ENCODE results near the gene SATB1. TPM values are rescaled to one million over a fixed set of nuclear protein-coding genes. Genes with fewer than 3 reads are reported as not detected.

SATB1 gene
- total and polyA plus RNA-seq, 2 experiments from 2014 or later: 17.4 to 28.9 TPM

DNA sequence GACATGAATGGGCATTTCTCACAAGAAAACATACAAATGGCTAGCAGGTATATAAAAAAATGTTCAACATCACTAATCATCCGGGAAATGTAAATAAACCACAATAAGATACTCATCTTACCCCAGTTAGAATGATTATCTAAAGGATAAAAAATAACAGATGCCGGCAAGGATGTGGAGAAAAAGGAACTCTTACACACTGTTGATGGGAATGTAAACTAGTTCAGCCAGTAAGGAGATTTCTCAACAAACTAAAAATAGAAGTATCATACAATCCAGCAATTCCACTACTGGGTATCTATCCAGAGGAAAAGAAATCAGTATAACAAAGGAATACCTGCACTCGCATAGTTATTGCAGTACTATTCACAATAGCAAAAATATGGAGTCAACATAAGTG is 124.2 kb downstream of the SATB1 start (continued):
- TF ChIP-seq, protein P1, sequence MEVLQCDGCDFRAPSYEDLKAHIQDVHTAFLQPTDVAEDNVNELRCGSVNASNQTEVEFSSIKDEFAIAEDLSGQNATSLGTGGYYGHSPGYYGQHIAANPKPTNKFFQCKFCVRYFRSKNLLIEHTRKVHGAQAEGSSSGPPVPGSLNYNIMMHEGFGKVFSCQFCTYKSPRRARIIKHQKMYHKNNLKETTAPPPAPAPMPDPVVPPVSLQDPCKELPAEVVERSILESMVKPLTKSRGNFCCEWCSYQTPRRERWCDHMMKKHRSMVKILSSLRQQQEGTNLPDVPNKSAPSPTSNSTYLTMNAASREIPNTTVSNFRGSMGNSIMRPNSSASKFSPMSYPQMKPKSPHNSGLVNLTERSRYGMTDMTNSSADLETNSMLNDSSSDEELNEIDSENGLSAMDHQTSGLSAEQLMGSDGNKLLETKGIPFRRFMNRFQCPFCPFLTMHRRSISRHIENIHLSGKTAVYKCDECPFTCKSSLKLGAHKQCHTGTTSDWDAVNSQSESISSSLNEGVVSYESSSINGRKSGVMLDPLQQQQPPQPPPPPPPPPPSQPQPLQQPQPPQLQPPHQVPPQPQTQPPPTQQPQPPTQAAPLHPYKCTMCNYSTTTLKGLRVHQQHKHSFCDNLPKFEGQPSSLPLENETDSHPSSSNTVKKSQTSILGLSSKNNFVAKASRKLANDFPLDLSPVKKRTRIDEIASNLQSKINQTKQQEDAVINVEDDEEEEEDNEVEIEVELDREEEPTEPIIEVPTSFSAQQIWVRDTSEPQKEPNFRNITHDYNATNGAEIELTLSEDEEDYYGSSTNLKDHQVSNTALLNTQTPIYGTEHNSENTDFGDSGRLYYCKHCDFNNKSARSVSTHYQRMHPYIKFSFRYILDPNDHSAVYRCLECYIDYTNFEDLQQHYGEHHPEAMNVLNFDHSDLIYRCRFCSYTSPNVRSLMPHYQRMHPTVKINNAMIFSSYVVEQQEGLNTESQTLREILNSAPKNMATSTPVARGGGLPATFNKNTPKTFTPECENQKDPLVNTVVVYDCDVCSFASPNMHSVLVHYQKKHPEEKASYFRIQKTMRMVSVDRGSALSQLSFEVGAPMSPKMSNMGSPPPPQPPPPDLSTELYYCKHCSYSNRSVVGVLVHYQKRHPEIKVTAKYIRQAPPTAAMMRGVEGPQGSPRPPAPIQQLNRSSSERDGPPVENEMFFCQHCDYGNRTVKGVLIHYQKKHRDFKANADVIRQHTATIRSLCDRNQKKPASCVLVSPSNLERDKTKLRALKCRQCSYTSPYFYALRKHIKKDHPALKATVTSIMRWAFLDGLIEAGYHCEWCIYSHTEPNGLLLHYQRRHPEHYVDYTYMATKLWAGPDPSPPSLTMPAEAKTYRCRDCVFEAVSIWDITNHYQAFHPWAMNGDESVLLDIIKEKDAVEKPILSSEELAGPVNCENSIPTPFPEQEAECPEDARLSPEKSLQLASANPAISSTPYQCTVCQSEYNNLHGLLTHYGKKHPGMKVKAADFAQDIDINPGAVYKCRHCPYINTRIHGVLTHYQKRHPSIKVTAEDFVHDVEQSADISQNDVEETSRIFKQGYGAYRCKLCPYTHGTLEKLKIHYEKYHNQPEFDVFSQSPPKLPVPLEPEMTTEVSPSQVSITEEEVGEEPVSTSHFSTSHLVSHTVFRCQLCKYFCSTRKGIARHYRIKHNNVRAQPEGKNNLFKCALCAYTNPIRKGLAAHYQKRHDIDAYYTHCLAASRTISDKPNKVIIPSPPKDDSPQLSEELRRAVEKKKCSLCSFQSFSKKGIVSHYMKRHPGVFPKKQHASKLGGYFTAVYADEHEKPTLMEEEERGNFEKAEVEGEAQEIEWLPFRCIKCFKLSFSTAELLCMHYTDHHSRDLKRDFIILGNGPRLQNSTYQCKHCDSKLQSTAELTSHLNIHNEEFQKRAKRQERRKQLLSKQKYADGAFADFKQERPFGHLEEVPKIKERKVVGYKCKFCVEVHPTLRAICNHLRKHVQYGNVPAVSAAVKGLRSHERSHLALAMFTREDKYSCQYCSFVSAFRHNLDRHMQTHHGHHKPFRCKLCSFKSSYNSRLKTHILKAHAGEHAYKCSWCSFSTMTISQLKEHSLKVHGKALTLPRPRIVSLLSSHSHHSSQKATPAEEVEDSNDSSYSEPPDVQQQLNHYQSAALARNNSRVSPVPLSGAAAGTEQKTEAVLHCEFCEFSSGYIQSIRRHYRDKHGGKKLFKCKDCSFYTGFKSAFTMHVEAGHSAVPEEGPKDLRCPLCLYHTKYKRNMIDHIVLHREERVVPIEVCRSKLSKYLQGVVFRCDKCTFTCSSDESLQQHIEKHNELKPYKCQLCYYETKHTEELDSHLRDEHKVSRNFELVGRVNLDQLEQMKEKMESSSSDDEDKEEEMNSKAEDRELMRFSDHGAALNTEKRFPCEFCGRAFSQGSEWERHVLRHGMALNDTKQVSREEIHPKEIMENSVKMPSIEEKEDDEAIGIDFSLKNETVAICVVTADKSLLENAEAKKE (CRISPR knock-in tag; IDR thresholded peaks at IDR 0.05): no peak
- TF ChIP-seq EZH2 (IDR thresholded peaks at IDR 0.05; ENCODE audit: low read depth, unreplicated experiment) (no peak), ZNF114 (CRISPR knock-in tag; IDR thresholded peaks at IDR 0.05) (no peak), EZH2phosphoT487 (IDR thresholded peaks at IDR 0.05; ENCODE audit: unreplicated experiment) (no peak), CREB1 (CRISPR knock-in tag; IDR thresholded peaks at IDR 0.05; ENCODE audit: low read depth) (no peak), JUNB (IDR thresholded peaks at IDR 0.05; ENCODE audit: unreplicated experiment) (no peak), NANOG (IDR thresholded peaks at IDR 0.05; ENCODE audit: borderline replicate concordance) (no peak), ZNF331 (CRISPR knock-in tag; IDR thresholded peaks at IDR 0.05; ENCODE audit: low read depth) (no peak)
- TF ChIP-seq, protein P2, sequence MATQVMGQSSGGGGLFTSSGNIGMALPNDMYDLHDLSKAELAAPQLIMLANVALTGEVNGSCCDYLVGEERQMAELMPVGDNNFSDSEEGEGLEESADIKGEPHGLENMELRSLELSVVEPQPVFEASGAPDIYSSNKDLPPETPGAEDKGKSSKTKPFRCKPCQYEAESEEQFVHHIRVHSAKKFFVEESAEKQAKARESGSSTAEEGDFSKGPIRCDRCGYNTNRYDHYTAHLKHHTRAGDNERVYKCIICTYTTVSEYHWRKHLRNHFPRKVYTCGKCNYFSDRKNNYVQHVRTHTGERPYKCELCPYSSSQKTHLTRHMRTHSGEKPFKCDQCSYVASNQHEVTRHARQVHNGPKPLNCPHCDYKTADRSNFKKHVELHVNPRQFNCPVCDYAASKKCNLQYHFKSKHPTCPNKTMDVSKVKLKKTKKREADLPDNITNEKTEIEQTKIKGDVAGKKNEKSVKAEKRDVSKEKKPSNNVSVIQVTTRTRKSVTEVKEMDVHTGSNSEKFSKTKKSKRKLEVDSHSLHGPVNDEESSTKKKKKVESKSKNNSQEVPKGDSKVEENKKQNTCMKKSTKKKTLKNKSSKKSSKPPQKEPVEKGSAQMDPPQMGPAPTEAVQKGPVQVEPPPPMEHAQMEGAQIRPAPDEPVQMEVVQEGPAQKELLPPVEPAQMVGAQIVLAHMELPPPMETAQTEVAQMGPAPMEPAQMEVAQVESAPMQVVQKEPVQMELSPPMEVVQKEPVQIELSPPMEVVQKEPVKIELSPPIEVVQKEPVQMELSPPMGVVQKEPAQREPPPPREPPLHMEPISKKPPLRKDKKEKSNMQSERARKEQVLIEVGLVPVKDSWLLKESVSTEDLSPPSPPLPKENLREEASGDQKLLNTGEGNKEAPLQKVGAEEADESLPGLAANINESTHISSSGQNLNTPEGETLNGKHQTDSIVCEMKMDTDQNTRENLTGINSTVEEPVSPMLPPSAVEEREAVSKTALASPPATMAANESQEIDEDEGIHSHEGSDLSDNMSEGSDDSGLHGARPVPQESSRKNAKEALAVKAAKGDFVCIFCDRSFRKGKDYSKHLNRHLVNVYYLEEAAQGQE (IDR thresholded peaks at IDR 0.05; ENCODE audit: unreplicated experiment): no peak
